GM21717 (cell line): ENCODE results near the gene SRSF8.
"Not testable (repeated sequence)": the region's sequence is repeated elsewhere in the genome, so short reads cannot be mapped to it uniquely, and the experiment has no call there.

Source experiments
- ATAC-seq: cut with Tn5 transposase; IDR thresholded peaks from one replicate; pipeline ENCODE4 v1.9.1; 2021; ENCODE audit warnings: mild to moderate bottlenecking, moderate library complexity; ENCODE audit not compliant: unreplicated experiment

Gene SRSF8

GRCh38 chr11:95093548-95093947, 26.8 kb downstream of the SRSF8 start:
- peak; percentile 18 for ATAC-seq

- peak; percentile 79 for ATAC-seq
Measured at GRCh38 chr11:95095858-95096587, 29.3 kb downstream of the SRSF8 start.

- no peak for ATAC-seq
Measured at GRCh38 chr11:95097209-95097608, 30.5 kb downstream of the SRSF8 start.

- no peak for ATAC-seq
Measured at GRCh38 chr11:95098826-95099225, 32.1 kb downstream of the SRSF8 start.

- ATAC-seq: no peak
Measured at GRCh38 chr11:95100191-95100648, 33.5 kb downstream of the SRSF8 start.

- no peak for ATAC-seq
Measured at GRCh38 chr11:95100856-95101507, 34.3 kb downstream of the SRSF8 start.

GRCh38 chr11:95101935-95102334, 35.2 kb downstream of the SRSF8 start:
- no peak for ATAC-seq

- no peak for ATAC-seq
Measured at GRCh38 chr11:95102733-95103132, 36.0 kb downstream of the SRSF8 start.

GRCh38 chr11:95103701-95104100, 37.0 kb downstream of the SRSF8 start:
- no peak for ATAC-seq

GRCh38 chr11:95104121-95104830, 37.6 kb downstream of the SRSF8 start:
- ATAC-seq: no peak

GRCh38 chr11:95104856-95105255, 38.1 kb downstream of the SRSF8 start:
- no peak for ATAC-seq

GRCh38 chr11:95108159-95108611, 41.5 kb downstream of the SRSF8 start:
- no peak for ATAC-seq

- no peak for ATAC-seq
Measured at GRCh38 chr11:95108671-95109551, 42.2 kb downstream of the SRSF8 start.

GRCh38 chr11:95111471-95111870, 44.8 kb downstream of the SRSF8 start:
- not testable (repeated sequence) for ATAC-seq

GRCh38 chr11:95111923-95112540, 45.3 kb downstream of the SRSF8 start:
- no peak for ATAC-seq

GRCh38 chr11:95115597-95115996, 48.9 kb downstream of the SRSF8 start:
- no peak for ATAC-seq

- no peak for ATAC-seq
Measured at GRCh38 chr11:95119361-95120060, 52.8 kb downstream of the SRSF8 start.
